ENCODE measurements around the gene PLPPR3. TPM values are rescaled to one million over a fixed set of nuclear protein-coding genes. Genes with fewer than 3 reads are reported as not detected.

PLPPR3 gene
- total and polyA plus RNA-seq, 2 donors from 2014 or later = not detected

GRCh38 chr19:869245-870177 is 47.8 kb upstream of the PLPPR3 start:
- FAIRE-seq (no peak), DNase-seq (peak in 1 of 5 donors; percentile 94)
- peak overlapping the region; percentile 34 to 91 for H3K27ac ChIP-seq (ENCODE audit: low read depth in 2 of 2, low read length in 2 of 2)
- intact Hi-C loops (cut with DNase I) = no loop called here
- no peak overlapping the region for H3K9ac ChIP-seq (ENCODE audit: low read length in 3 of 3)
- H3K4me3 ChIP-seq (ENCODE audit: low read length in 3 of 3) = no peak overlapping the region
- TF ChIP-seq, protein P1, sequence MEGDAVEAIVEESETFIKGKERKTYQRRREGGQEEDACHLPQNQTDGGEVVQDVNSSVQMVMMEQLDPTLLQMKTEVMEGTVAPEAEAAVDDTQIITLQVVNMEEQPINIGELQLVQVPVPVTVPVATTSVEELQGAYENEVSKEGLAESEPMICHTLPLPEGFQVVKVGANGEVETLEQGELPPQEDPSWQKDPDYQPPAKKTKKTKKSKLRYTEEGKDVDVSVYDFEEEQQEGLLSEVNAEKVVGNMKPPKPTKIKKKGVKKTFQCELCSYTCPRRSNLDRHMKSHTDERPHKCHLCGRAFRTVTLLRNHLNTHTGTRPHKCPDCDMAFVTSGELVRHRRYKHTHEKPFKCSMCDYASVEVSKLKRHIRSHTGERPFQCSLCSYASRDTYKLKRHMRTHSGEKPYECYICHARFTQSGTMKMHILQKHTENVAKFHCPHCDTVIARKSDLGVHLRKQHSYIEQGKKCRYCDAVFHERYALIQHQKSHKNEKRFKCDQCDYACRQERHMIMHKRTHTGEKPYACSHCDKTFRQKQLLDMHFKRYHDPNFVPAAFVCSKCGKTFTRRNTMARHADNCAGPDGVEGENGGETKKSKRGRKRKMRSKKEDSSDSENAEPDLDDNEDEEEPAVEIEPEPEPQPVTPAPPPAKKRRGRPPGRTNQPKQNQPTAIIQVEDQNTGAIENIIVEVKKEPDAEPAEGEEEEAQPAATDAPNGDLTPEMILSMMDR (IDR thresholded peaks at IDR 0.05; ENCODE audit: borderline replicate concordance, extremely low read depth, insufficient read depth) = no peak
- no peaks in the 10 kb centered on the region for H3K27me3 ChIP-seq (ENCODE audit: control insufficient read depth, insufficient read depth, low read length)
- H3K9me3 ChIP-seq (ENCODE audit: control insufficient read depth in 2 of 3, insufficient read depth in 1 of 3, low read length in 3 of 3) = no peaks in the 10 kb centered on the region
- peaks cover 0 to 4% (median 0%) of the 10 kb centered on the region in 3 donors for H3K4me1 ChIP-seq (ENCODE audit: control insufficient read depth in 2 of 3, insufficient read depth in 2 of 3, low read depth in 1 of 3, low read length in 3 of 3)
- H3K36me3 ChIP-seq (ENCODE audit: control insufficient read depth in 2 of 3, insufficient read depth in 3 of 3, low read length in 3 of 3) = peaks cover 0 to 10% (median 0%) of the 10 kb centered on the region in 3 donors

- H3K27ac ChIP-seq (ENCODE audit: low read depth in 2 of 2, low read length in 2 of 2) = peak overlapping the region in 1 of 2 donors; percentile 78
- H3K36me3 ChIP-seq (ENCODE audit: control insufficient read depth in 2 of 3, insufficient read depth in 3 of 3, low read length in 3 of 3) = peaks cover 0 to 8% (median 0%) of the 10 kb centered on the region in 3 donors
- DNase-seq = peak in 1 of 5 donors; percentile 85
- no peaks in the 10 kb centered on the region for H3K9me3 ChIP-seq (ENCODE audit: control insufficient read depth in 2 of 3, insufficient read depth in 1 of 3, low read length in 3 of 3)
- H3K9ac ChIP-seq (ENCODE audit: low read length in 3 of 3) = no peak overlapping the region
- intact Hi-C loops (cut with DNase I) = no loop called here
- TF ChIP-seq, protein P1 (IDR thresholded peaks at IDR 0.05; ENCODE audit: borderline replicate concordance, extremely low read depth, insufficient read depth) = no peak
- peaks cover 0 to 8% (median 0%) of the 10 kb centered on the region in 3 donors for H3K4me1 ChIP-seq (ENCODE audit: control insufficient read depth in 2 of 3, insufficient read depth in 2 of 3, low read depth in 1 of 3, low read length in 3 of 3)
- no peak overlapping the region for H3K4me3 ChIP-seq (ENCODE audit: low read length in 3 of 3)
- FAIRE-seq = no peak
- H3K27me3 ChIP-seq (ENCODE audit: control insufficient read depth, insufficient read depth, low read length) = no peaks in the 10 kb centered on the region
Measured at GRCh38 chr19:868458-869244, 46.9 kb upstream of the PLPPR3 start.

DNA sequence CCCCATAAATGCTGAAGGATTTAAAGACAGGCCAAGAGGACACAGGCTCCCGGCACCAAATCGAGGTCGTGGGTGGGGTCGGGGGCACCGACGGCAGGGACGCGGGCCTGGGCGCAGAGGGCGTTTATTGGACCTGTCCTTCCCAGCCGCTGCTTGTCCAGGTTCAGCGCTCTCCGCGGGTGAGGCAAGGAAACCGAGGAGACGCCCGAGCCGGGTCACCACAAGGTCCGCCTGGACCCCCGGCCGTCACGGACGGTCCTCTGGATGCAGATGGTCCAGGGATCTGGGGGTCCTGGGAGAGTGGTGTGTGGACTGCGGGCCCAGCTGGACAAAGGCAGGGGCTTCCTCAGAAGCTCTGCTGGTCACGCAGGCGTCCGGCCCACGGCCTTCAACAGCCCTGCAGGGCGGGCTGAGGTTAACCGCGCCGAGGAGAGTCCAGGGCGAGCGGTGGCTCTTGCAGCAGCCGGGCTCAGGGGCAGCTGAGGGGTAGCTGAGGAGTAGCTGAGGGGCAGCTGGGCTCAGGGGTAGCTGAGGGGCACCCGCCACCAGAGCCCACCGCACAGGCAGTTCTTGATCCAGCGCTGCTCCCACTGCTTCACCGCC is 46.2 kb upstream of the PLPPR3 start:
- intact Hi-C loops (cut with DNase I) = no loop called here
- H3K27ac ChIP-seq (ENCODE audit: low read depth in 2 of 2, low read length in 2 of 2) = no peak overlapping the region
- no peak overlapping the region for H3K4me3 ChIP-seq (ENCODE audit: low read length in 3 of 3)
- FAIRE-seq (no peak), DNase-seq (peak in 1 of 5 donors; percentile 79)
- peaks cover 0 to 10% (median 0%) of the 10 kb centered on the region in 3 donors for H3K4me1 ChIP-seq (ENCODE audit: control insufficient read depth in 2 of 3, insufficient read depth in 2 of 3, low read depth in 1 of 3, low read length in 3 of 3)
- H3K9ac ChIP-seq (ENCODE audit: low read length in 3 of 3) = no peak overlapping the region
- no peaks in the 10 kb centered on the region for H3K27me3 ChIP-seq (ENCODE audit: control insufficient read depth, insufficient read depth, low read length)
- H3K36me3 ChIP-seq (ENCODE audit: control insufficient read depth in 2 of 3, insufficient read depth in 3 of 3, low read length in 3 of 3) = peaks cover 0 to 4% (median 0%) of the 10 kb centered on the region in 3 donors
- TF ChIP-seq, protein P1 (IDR thresholded peaks at IDR 0.05; ENCODE audit: borderline replicate concordance, extremely low read depth, insufficient read depth) = no peak
- no peaks in the 10 kb centered on the region for H3K9me3 ChIP-seq (ENCODE audit: control insufficient read depth in 2 of 3, insufficient read depth in 1 of 3, low read length in 3 of 3)

Measured in kidney (tissue), 14 donors.